ENCODE data around the gene DAG1. TPM values are rescaled to one million over a fixed set of nuclear protein-coding genes. Genes with fewer than 3 reads are reported as not detected.

DAG1 gene
- total RNA-seq, 1 experiment from 2014 or later = 36.5 TPM

- H3K4me3 ChIP-seq (ENCODE audit: low read depth, low read length, poor library complexity, severe bottlenecking) = no peak overlapping the region
- POLR2A ChIA-PET (ENCODE audit: low non-redundant PET) = no interaction called here
- H3K36me3 ChIP-seq (ENCODE audit: insufficient read depth, low read length, poor library complexity, severe bottlenecking) = no peaks in the 10 kb centered on the region
- BruUV-seq (replicated peaks) = no TSS peak
- CTCF ChIA-PET = no interaction called here
- no peaks in the 10 kb centered on the region for H3K4me1 ChIP-seq (ENCODE audit: insufficient read depth, low read length, poor library complexity, severe bottlenecking)
- intact Hi-C loops (cut with micrococcal nuclease; ENCODE audit: unreplicated experiment) = no loop called here
- H3K27ac ChIP-seq (ENCODE audit: low read depth, low read length, poor library complexity, severe bottlenecking) = no peak overlapping the region
- no peaks in the 10 kb centered on the region for H3K9me3 ChIP-seq (ENCODE audit: low read depth, low read length, poor library complexity, severe bottlenecking)
- TF ChIP-seq EZH2 (IDR thresholded peaks at IDR 0.05; ENCODE audit: borderline replicate concordance, low read depth, low read length, poor library complexity, severe bottlenecking) = no peak
- TF ChIP-seq, protein P1, sequence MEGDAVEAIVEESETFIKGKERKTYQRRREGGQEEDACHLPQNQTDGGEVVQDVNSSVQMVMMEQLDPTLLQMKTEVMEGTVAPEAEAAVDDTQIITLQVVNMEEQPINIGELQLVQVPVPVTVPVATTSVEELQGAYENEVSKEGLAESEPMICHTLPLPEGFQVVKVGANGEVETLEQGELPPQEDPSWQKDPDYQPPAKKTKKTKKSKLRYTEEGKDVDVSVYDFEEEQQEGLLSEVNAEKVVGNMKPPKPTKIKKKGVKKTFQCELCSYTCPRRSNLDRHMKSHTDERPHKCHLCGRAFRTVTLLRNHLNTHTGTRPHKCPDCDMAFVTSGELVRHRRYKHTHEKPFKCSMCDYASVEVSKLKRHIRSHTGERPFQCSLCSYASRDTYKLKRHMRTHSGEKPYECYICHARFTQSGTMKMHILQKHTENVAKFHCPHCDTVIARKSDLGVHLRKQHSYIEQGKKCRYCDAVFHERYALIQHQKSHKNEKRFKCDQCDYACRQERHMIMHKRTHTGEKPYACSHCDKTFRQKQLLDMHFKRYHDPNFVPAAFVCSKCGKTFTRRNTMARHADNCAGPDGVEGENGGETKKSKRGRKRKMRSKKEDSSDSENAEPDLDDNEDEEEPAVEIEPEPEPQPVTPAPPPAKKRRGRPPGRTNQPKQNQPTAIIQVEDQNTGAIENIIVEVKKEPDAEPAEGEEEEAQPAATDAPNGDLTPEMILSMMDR (conservative IDR thresholded peaks at IDR 0.05; ENCODE audit: low read depth, low read length) = no peak
- no peak for DNase-seq (ENCODE audit: low spot score)
- no peaks in the 10 kb centered on the region for H3K27me3 ChIP-seq (replicated peaks; ENCODE audit: insufficient read depth, low read depth, low read length, poor library complexity)
Measured at GRCh38 chr3:49454458-49454857, 15.6 kb upstream of the DAG1 start.

DNA sequence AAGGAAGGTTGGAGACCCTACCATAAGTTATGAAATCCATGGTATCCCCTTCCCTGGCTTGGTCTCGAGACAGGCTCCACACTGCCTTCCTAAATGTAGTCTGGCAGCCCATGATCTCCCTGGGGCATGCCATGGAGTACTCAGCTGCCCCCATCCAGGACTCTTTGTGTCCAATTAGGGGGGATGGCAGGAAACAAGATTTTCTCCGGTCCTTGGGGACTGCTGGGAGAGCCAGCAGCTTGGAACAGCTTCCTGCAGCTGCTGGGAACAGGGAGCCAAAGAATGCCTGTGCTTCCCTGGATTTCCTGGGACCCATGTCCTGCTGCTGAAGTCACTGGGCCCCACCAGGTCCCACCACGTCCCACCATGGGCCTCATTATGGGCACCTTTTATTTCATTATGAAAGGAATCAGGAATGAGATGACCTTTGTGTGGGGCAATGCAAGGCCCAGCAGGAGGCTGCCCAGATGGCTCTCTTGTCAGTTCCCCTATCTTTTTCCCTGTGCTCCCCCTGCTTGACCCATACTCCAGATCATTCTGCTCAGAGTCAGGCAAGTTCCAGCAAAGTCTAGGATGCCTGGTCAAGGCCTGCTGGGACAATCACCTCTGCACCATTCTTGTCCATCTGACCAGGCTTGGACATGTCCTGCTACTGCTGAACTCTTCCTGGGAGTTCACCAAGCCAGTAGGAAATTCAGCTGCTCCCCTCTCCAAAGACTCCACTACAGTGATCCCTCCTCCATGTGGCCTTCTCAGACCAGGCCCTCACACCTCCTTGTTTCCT is 15.0 kb upstream of the DAG1 start:
- H3K27ac ChIP-seq (ENCODE audit: low read depth, low read length, poor library complexity, severe bottlenecking) = no peak overlapping the region
- no peaks in the 10 kb centered on the region for H3K27me3 ChIP-seq (replicated peaks; ENCODE audit: insufficient read depth, low read depth, low read length, poor library complexity)
- TF ChIP-seq EZH2 (IDR thresholded peaks at IDR 0.05; ENCODE audit: borderline replicate concordance, low read depth, low read length, poor library complexity, severe bottlenecking) = no peak
- TF ChIP-seq, protein P1 (conservative IDR thresholded peaks at IDR 0.05; ENCODE audit: low read depth, low read length) = no peak
- ChIA-PET POLR2A (ENCODE audit: low non-redundant PET) (no interaction called here), CTCF (no interaction called here)
- no peaks in the 10 kb centered on the region for H3K9me3 ChIP-seq (ENCODE audit: low read depth, low read length, poor library complexity, severe bottlenecking)
- BruUV-seq (replicated peaks) = no TSS peak
- DNase-seq (ENCODE audit: low spot score) = peak; percentile 28
- H3K4me3 ChIP-seq (ENCODE audit: low read depth, low read length, poor library complexity, severe bottlenecking) = no peak overlapping the region
- H3K4me1 ChIP-seq (ENCODE audit: insufficient read depth, low read length, poor library complexity, severe bottlenecking) = no peaks in the 10 kb centered on the region
- intact Hi-C loops (cut with micrococcal nuclease; ENCODE audit: unreplicated experiment) = no loop called here
- H3K36me3 ChIP-seq (ENCODE audit: insufficient read depth, low read length, poor library complexity, severe bottlenecking) = no peaks in the 10 kb centered on the region

DNA sequence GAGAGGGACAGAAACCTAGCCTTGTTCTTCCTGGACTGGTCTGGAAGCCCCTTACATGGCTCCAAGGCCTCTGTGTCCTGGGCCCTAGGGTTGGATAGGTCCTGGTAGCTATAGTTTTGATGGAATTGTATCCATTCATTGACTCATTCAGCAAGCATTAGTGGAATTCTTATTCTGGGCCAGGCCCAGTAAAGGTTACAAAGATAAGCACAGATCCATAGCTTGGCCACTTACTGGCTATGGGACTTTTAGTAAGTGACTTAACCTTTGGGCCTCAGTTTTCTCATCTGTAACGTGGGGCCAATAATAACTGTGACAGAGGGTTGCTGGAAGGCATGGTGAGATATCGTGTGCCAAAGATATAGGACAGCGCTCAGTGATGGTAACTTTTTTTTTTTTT is 13.6 kb upstream of the DAG1 start:
- TF ChIP-seq EZH2 (IDR thresholded peaks at IDR 0.05; ENCODE audit: borderline replicate concordance, low read depth, low read length, poor library complexity, severe bottlenecking) = no peak
- TF ChIP-seq, protein P1 (conservative IDR thresholded peaks at IDR 0.05; ENCODE audit: low read depth, low read length) = no peak
- no peak overlapping the region for H3K4me3 ChIP-seq (ENCODE audit: low read depth, low read length, poor library complexity, severe bottlenecking)
- no peak overlapping the region for H3K27ac ChIP-seq (ENCODE audit: low read depth, low read length, poor library complexity, severe bottlenecking)
- H3K9me3 ChIP-seq (ENCODE audit: low read depth, low read length, poor library complexity, severe bottlenecking) = no peaks in the 10 kb centered on the region
- ChIA-PET CTCF (interaction anchor here (0.6 kb wide), 1 partner anchor 14 kb away, joined by 3 read pairs; the partner anchor contains the start of gene DAG1), POLR2A (ENCODE audit: low non-redundant PET) (no interaction called here)
- DNase-seq (ENCODE audit: low spot score) = no peak
- H3K36me3 ChIP-seq (ENCODE audit: insufficient read depth, low read length, poor library complexity, severe bottlenecking) = no peaks in the 10 kb centered on the region
- intact Hi-C loops (cut with micrococcal nuclease; ENCODE audit: unreplicated experiment) = no loop called here
- no peaks in the 10 kb centered on the region for H3K27me3 ChIP-seq (replicated peaks; ENCODE audit: insufficient read depth, low read depth, low read length, poor library complexity)
- no TSS peak for BruUV-seq (replicated peaks)
- H3K4me1 ChIP-seq (ENCODE audit: insufficient read depth, low read length, poor library complexity, severe bottlenecking) = no peaks in the 10 kb centered on the region
